K562 (cell line): Measurements from ENCODE around the gene C2orf42. TPM values are rescaled to one million over a fixed set of nuclear protein-coding genes. Genes with fewer than 3 reads are reported as not detected.
A peak's percentile ranks its signal among the peaks of the same experiment; 100 is the strongest.

Experiments used
- ADNP ChIP-seq: fragments of 200-800 bp; sonication (Bioruptor generic); IDR thresholded peaks from 2 replicates; pipeline ENCODE4 v1.6.1; 2016; ENCODE audit warnings: missing genetic modification characterization, missing compliant biosample characterization
- CLOCK ChIP-seq: fragments of 250-450 bp; sonication (Bioruptor Pico); IDR thresholded peaks from 2 replicates; pipeline ENCODE4 v1.4.0; 2020; ENCODE audit warnings: mild to moderate bottlenecking, moderate library complexity, borderline replicate concordance
- COPS2 ChIP-seq: fragments of 450-650 bp; conservative IDR thresholded peaks from 2 replicates; pipeline ENCODE4 v1.6.1; 2016; ENCODE audit warnings: mild to moderate bottlenecking, moderate library complexity
- ELK3 ChIP-seq: fragments of 450-650 bp; formaldehyde crosslinking; IDR thresholded peaks from 2 replicates; pipeline ENCODE4 v1.4.0; 2020; ENCODE audit warnings: mild to moderate bottlenecking
- FOXP4 ChIP-seq: sonication (generic); formaldehyde crosslinking; IDR thresholded peaks from 2 replicates; pipeline ENCODE4 v1.8.0; 2022; ENCODE audit warnings: mild to moderate bottlenecking, missing genetic modification reagents, borderline replicate concordance
- GABPB2 ChIP-seq: fragments of 250-450 bp; sonication (Bioruptor Pico); conservative IDR thresholded peaks from 2 replicates; pipeline ENCODE4 v1.5.1; 2021; ENCODE audit warnings: mild to moderate bottlenecking
- HSF4 ChIP-seq: fragments of 250-450 bp; sonication (Bioruptor Pico); IDR thresholded peaks from 2 replicates; pipeline ENCODE4 v2.1.2; 2022; ENCODE audit warnings: mild to moderate bottlenecking, moderate library complexity, borderline replicate concordance
- MYNN ChIP-seq, 2 experiments: sonication (generic); formaldehyde crosslinking in 1 of 2; IDR thresholded peaks; 2 replicates each; pipeline versions ENCODE4 v1.5.0 to v1.6.1; 2016 to 2020; ENCODE audit warnings: antibody characterized with exemption in 1 of 2, missing genetic modification reagents in 1 of 2
- NR1H2 ChIP-seq: sonication (generic); formaldehyde crosslinking; IDR thresholded peaks from 2 replicates; pipeline ENCODE4 v1.4.0; 2020; ENCODE audit warnings: mild to moderate bottlenecking, missing genetic modification reagents
- RAD51 ChIP-seq: fragments of 450-650 bp; IDR thresholded peaks from 2 replicates; pipeline ENCODE4 v1.7.1; 2016; ENCODE audit warnings: low read depth, mild to moderate bottlenecking, borderline replicate concordance
- SIN3A ChIP-seq, 2 experiments: fragments of 150-350 bp in 1 of 2; IDR thresholded peaks; 2 replicates each; pipeline ENCODE4 v1.6.1; 2011 to 2016; ENCODE audit warnings: borderline replicate concordance in 2 of 2, low read depth in 2 of 2, low read length in 2 of 2, mild to moderate bottlenecking in 2 of 2, moderate library complexity in 2 of 2; ENCODE audit not compliant: control insufficient read depth in 1 of 2
- SIN3B ChIP-seq: fragments of 450-650 bp; IDR thresholded peaks from 2 replicates; pipeline ENCODE4 v1.6.1; 2017; ENCODE audit warnings: low read depth, mild to moderate bottlenecking, moderate library complexity
- SMAD3 ChIP-seq: fragments of 450-650 bp; formaldehyde crosslinking; conservative IDR thresholded peaks from 2 replicates; pipeline ENCODE4 v1.4.0; 2020; ENCODE audit warnings: mild to moderate bottlenecking
- SMARCE1 ChIP-seq: fragments of 450-650 bp; IDR thresholded peaks from 2 replicates; pipeline ENCODE4 v1.7.1; 2016; ENCODE audit warnings: mild to moderate bottlenecking
- SNIP1 ChIP-seq: fragments of 450-650 bp; IDR thresholded peaks from 2 replicates; pipeline ENCODE4 v1.7.1; 2017; ENCODE audit warnings: low read depth, mild to moderate bottlenecking
- TAL1 ChIP-seq: fragments of 450-650 bp; IDR thresholded peaks from 2 replicates; pipeline ENCODE4 v1.6.1; 2016; ENCODE audit warnings: mild to moderate bottlenecking
- ZBTB12 ChIP-seq: fragments of 250-450 bp; sonication (Bioruptor Pico); IDR thresholded peaks from 2 replicates; pipeline ENCODE4 v1.4.0; 2020
- ZNF586 ChIP-seq: fragments of 450-650 bp; formaldehyde crosslinking; conservative IDR thresholded peaks from 2 replicates; pipeline ENCODE4 v1.4.0; 2020; ENCODE audit warnings: mild to moderate bottlenecking, moderate library complexity
- polyA plus RNA-seq, 8 experiments: library from polyadenylated mRNA; depleted of rRNA in 4 of 8; stranded (reverse) in 5 of 8; unstranded in 3 of 8; fragments of >200 nt; fragmentation: Nextera tagmentation in 2 of 8; fragmentation: Illumina TruSeq in 1 of 8; extraction: Ambion mirVana in 2 of 8; extraction: Trizol in 1 of 8; gene quantifications; 2 replicates each; pipeline versions ENCODE4 v1.2.1 to v1.2.3, GENCODE V29; 2011 to 2014; ENCODE audit warnings: inconsistent platforms in 1 of 8, missing spikeins in 1 of 8
- total RNA-seq, 7 experiments: library from RNA; depleted of rRNA in 6 of 7; stranded (reverse); fragments of >200 nt in 6 of 7; fragmentation: Illumina TruSeq in 2 of 7; extraction: Trizol in 2 of 7; gene quantifications; 2 replicates each; pipeline versions ENCODE4 v1.2.1 to v1.2.3, GENCODE V29; 2011 to 2021; ENCODE audit warnings: low replicate concordance in 1 of 7
- TF ChIP-seq, protein P1 (sequence below): sonication (generic); formaldehyde crosslinking; IDR thresholded peaks from 2 replicates; pipeline ENCODE4 v1.8.1; 2022; ENCODE audit warnings: missing genetic modification reagents

Gene C2orf42
- total and polyA plus RNA-seq, 9 of the 15 experiments (the other 6 are each of a cell fraction or from before 2014, with no cell fraction given) = 4.6 to 10.9 (median 7.5) TPM

DNA sequence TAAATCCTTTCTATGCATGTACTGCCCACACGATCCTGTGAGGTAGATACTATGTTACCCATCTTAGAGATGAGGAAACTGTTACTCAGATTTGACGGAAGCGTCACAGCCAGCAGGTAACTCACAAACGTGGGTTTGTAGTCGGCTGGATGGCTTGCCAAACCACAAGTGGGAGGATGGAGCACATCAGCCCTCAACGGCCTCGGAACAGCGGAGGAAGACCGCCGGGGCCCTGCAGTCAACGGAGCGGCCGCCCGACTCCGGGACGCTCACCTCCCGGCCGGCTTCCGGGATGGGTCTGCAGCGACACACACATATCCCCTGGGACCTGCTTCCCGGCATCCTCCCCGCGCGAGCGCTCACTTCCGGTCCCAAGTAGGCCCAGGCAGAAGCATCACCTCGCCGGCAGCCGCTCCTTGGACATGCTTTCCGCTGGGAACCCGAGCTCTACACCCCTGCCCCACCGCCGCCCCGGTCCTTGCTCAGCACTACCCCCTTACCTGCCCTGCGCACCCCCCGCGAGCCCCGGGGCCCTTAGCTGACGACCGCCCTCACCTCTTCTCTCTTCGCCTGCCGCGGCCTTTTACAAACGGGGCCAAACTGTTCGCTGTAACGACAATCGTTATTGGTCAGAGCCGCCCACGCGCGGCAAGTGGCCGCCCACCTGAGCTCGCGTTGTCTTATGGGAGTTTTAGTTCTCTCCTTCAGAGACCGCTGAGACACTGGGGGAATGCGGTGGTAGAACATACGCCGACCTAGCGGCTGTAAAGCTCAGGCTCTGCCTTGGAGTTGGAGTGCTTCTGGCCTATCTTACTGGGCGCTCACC lies at the start of gene C2orf42 (continued):
- TF ChIP-seq CLOCK (no peak), ADNP (tag) (no peak), FOXP4 (CRISPR knock-in tag) (peak; percentile 95; the same call in 1 of the 2 replicates), GABPB2 (CRISPR knock-in tag) (no peak; the same call in 1 of the 2 replicates), RAD51 (peak; percentile 77), NR1H2 (CRISPR knock-in tag) (0 out of 2 replicates have a peak, but pooled peaks have one; percentile 87), ZBTB12 (CRISPR knock-in tag) (no peak), SMARCE1 (0 out of 2 replicates have a peak, but pooled peaks have one; percentile 25), HSF4 (no peak), SNIP1 (no peak), ELK3 (no peak), ZNF586 (no peak), MYNN (IDR thresholded peaks at IDR 0.05) (no peak), MYNN (CRISPR knock-in tag; IDR thresholded peaks at IDR 0.05) (no peak), TAL1 (no peak), SIN3B (peak; percentile 48; the same call in 1 of the 2 replicates), COPS2 (no peak), SIN3A (IDR thresholded peaks at IDR 0.05; ENCODE audit: borderline replicate concordance in 2 of 2, control insufficient read depth in 1 of 2, low read depth in 2 of 2, low read length in 2 of 2) (peak in 1 of 2 experiments; percentile 19; a peak in 1 of 4 replicates), SMAD3 (no peak)
- TF ChIP-seq, protein P1, sequence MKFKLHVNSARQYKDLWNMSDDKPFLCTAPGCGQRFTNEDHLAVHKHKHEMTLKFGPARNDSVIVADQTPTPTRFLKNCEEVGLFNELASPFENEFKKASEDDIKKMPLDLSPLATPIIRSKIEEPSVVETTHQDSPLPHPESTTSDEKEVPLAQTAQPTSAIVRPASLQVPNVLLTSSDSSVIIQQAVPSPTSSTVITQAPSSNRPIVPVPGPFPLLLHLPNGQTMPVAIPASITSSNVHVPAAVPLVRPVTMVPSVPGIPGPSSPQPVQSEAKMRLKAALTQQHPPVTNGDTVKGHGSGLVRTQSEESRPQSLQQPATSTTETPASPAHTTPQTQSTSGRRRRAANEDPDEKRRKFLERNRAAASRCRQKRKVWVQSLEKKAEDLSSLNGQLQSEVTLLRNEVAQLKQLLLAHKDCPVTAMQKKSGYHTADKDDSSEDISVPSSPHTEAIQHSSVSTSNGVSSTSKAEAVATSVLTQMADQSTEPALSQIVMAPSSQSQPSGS = no peak
